Nephron (organoid): Measurements from ENCODE around the gene CLIP1.
"Not testable (repeated sequence)": the region's sequence is repeated elsewhere in the genome, so short reads cannot be mapped to it uniquely, and the experiment has no call there.

Experiments
- H3K27ac Mint-ChIP-seq, 3 experiments: 2 replicates each; pipeline ENCODE4 v1.8.0; 2020; ENCODE audit warnings: mixed read lengths in 3 of 3, mild to moderate bottlenecking in 2 of 3, moderate library complexity in 1 of 3
- H3K27me3 Mint-ChIP-seq: 2 replicates; pipeline ENCODE4 v1.8.0; 2021; ENCODE audit warnings: low read depth, mild to moderate bottlenecking, moderate library complexity, mixed read lengths
- H3K36me3 Mint-ChIP-seq: 2 replicates; pipeline ENCODE4 v1.8.0; 2020; ENCODE audit warnings: low read depth, mixed read lengths
- H3K4me1 Mint-ChIP-seq: 2 replicates; pipeline ENCODE4 v1.8.0; 2020; ENCODE audit warnings: mixed read lengths
- H3K4me3 Mint-ChIP-seq, 3 experiments: 2 replicates each; pipeline ENCODE4 v1.8.0; 2020; ENCODE audit warnings: mild to moderate bottlenecking in 3 of 3, mixed read lengths in 3 of 3, moderate library complexity in 2 of 3
- H3K9me3 Mint-ChIP-seq: 2 replicates; pipeline ENCODE4 v1.8.0; 2020; ENCODE audit warnings: mixed read lengths
- CTCF ChIP-seq, 3 experiments: fragments of 200-600 bp; sonication (generic); IDR thresholded peaks; one replicate each; pipeline ENCODE4 v1.5.0; 2021; ENCODE audit warnings: antibody characterized with exemption in 3 of 3; ENCODE audit not compliant: unreplicated experiment in 3 of 3

The CLIP1 gene

GRCh38 chr12:122454250-122454721, 31.8 kb upstream of the CLIP1 start:
- H3K4me3 Mint-ChIP-seq: no peak overlapping the region
- H3K27me3 Mint-ChIP-seq: peaks cover 4% of the 10 kb centered on the region
- no peaks in the 10 kb centered on the region for H3K36me3 Mint-ChIP-seq
- no peaks in the 10 kb centered on the region for H3K9me3 Mint-ChIP-seq
- no peak for TF ChIP-seq CTCF (IDR thresholded peaks at IDR 0.05; ENCODE audit: unreplicated experiment in 3 of 3)
- H3K27ac Mint-ChIP-seq: no peak overlapping the region
- no peaks in the 10 kb centered on the region for H3K4me1 Mint-ChIP-seq

GRCh38 chr12:122452701-122453285, 30.3 kb upstream of the CLIP1 start:
- H3K4me1 Mint-ChIP-seq: no peaks in the 10 kb centered on the region
- H3K36me3 Mint-ChIP-seq: no peaks in the 10 kb centered on the region
- peak overlapping the region in 1 of 3 experiments; percentile 7 for H3K27ac Mint-ChIP-seq
- no peak overlapping the region for H3K4me3 Mint-ChIP-seq
- H3K27me3 Mint-ChIP-seq: peaks cover 4% of the 10 kb centered on the region
- no peaks in the 10 kb centered on the region for H3K9me3 Mint-ChIP-seq
- no peak for TF ChIP-seq CTCF (IDR thresholded peaks at IDR 0.05; ENCODE audit: unreplicated experiment in 3 of 3)

GRCh38 chr12:122449317-122449716, 26.8 kb upstream of the CLIP1 start:
- Mint-ChIP-seq H3K36me3 (no peaks in the 10 kb centered on the region), H3K27me3 (no peaks in the 10 kb centered on the region), H3K4me1 (no peaks in the 10 kb centered on the region), H3K4me3 (no peak overlapping the region), H3K9me3 (peaks cover 2% of the 10 kb centered on the region), H3K27ac (no peak overlapping the region)
- no peak for TF ChIP-seq CTCF (IDR thresholded peaks at IDR 0.05; ENCODE audit: unreplicated experiment in 3 of 3)

GRCh38 chr12:122447825-122448224, 25.4 kb upstream of the CLIP1 start:
- H3K4me1 Mint-ChIP-seq, H3K27me3 Mint-ChIP-seq: not testable (repeated sequence)

GRCh38 chr12:122446390-122446789, 23.9 kb upstream of the CLIP1 start:
- not testable (repeated sequence) for H3K27ac Mint-ChIP-seq, H3K4me3 Mint-ChIP-seq, H3K36me3 Mint-ChIP-seq, H3K27me3 Mint-ChIP-seq, H3K4me1 Mint-ChIP-seq, H3K9me3 Mint-ChIP-seq

More at GRCh38 chr12:122447825-122448224, 25.4 kb upstream of the CLIP1 start:
- not testable (repeated sequence) for H3K9me3 Mint-ChIP-seq, H3K36me3 Mint-ChIP-seq, H3K27ac Mint-ChIP-seq, H3K4me3 Mint-ChIP-seq

- H3K36me3 Mint-ChIP-seq, H3K27ac Mint-ChIP-seq, H3K27me3 Mint-ChIP-seq, H3K4me3 Mint-ChIP-seq, H3K4me1 Mint-ChIP-seq, H3K9me3 Mint-ChIP-seq: not testable (repeated sequence)
Measured at GRCh38 chr12:122444071-122444470, 21.6 kb upstream of the CLIP1 start.

- H3K27me3 Mint-ChIP-seq, H3K4me3 Mint-ChIP-seq, H3K27ac Mint-ChIP-seq, H3K9me3 Mint-ChIP-seq, H3K4me1 Mint-ChIP-seq, H3K36me3 Mint-ChIP-seq: not testable (repeated sequence)
Measured at GRCh38 chr12:122438822-122439221, 16.4 kb upstream of the CLIP1 start.

- no peak for TF ChIP-seq CTCF (IDR thresholded peaks at IDR 0.05; ENCODE audit: unreplicated experiment in 3 of 3)
- Mint-ChIP-seq H3K4me3 (no peak overlapping the region), H3K9me3 (no peaks in the 10 kb centered on the region), H3K4me1 (no peaks in the 10 kb centered on the region), H3K27ac (no peak overlapping the region), H3K27me3 (no peaks in the 10 kb centered on the region), H3K36me3 (no peaks in the 10 kb centered on the region)
Measured at GRCh38 chr12:122437656-122438121, 15.2 kb upstream of the CLIP1 start.
